Measurements from ENCODE around the gene MALRD1.

MALRD1 gene

GRCh38 chr10:19048489-19048888, at the start of gene MALRD1:
Gene MALRD1, plus strand, starts transcription at chr10:19048801. Its CDS starts 138 bp downstream, at chr10:19048939.
- DNase-seq (ENCODE audit: low spot score): no peak

- DNase-seq (ENCODE audit: low spot score): no peak
Measured at GRCh38 chr10:19003341-19003740, 45.3 kb upstream of the MALRD1 start.

- no peak for DNase-seq (ENCODE audit: low spot score)
Measured at GRCh38 chr10:19012111-19012510, 36.5 kb upstream of the MALRD1 start.

GRCh38 chr10:19014034-19014433, 34.6 kb upstream of the MALRD1 start:
- no peak for DNase-seq (ENCODE audit: low spot score)

- no peak for DNase-seq (ENCODE audit: low spot score)
Measured at GRCh38 chr10:19014498-19014897, 34.1 kb upstream of the MALRD1 start.

GRCh38 chr10:19017116-19017890, 31.3 kb upstream of the MALRD1 start:
- DNase-seq (ENCODE audit: low spot score): no peak

- DNase-seq (ENCODE audit: low spot score): no peak
Measured at GRCh38 chr10:19021162-19021561, 27.4 kb upstream of the MALRD1 start.

- DNase-seq (ENCODE audit: low spot score): no peak
Measured at GRCh38 chr10:19024611-19025010, 24.0 kb upstream of the MALRD1 start.

- no peak for DNase-seq (ENCODE audit: low spot score)
Measured at GRCh38 chr10:19031763-19032162, 16.8 kb upstream of the MALRD1 start.

- no peak for DNase-seq (ENCODE audit: low spot score)
Measured at GRCh38 chr10:19033741-19034140, 14.9 kb upstream of the MALRD1 start.

GRCh38 chr10:19041171-19041570, 7.4 kb upstream of the MALRD1 start:
- DNase-seq (ENCODE audit: low spot score): no peak

- DNase-seq (ENCODE audit: low spot score): no peak
Measured at GRCh38 chr10:19043431-19043830, 5.2 kb upstream of the MALRD1 start.

GRCh38 chr10:19046679-19047078, 1.9 kb upstream of the MALRD1 start:
- no peak for DNase-seq (ENCODE audit: low spot score)

GRCh38 chr10:19048891-19049290, 290 bp downstream of the MALRD1 start:
- DNase-seq (ENCODE audit: low spot score): no peak

- no peak for DNase-seq (ENCODE audit: low spot score)
Measured at GRCh38 chr10:19049567-19049966, 966 bp downstream of the MALRD1 start.

GRCh38 chr10:19054289-19054835, 5.8 kb downstream of the MALRD1 start:
- no peak for DNase-seq (ENCODE audit: low spot score)

GRCh38 chr10:19058046-19058445, 9.4 kb downstream of the MALRD1 start:
- DNase-seq (ENCODE audit: low spot score): no peak

GRCh38 chr10:19063986-19064385, 15.4 kb downstream of the MALRD1 start:
- DNase-seq (ENCODE audit: low spot score): no peak

GRCh38 chr10:19071946-19072345, 23.3 kb downstream of the MALRD1 start:
- DNase-seq (ENCODE audit: low spot score): no peak

GRCh38 chr10:19077276-19077675, 28.7 kb downstream of the MALRD1 start:
- no peak for DNase-seq (ENCODE audit: low spot score)

- no peak for DNase-seq (ENCODE audit: low spot score)
Measured at GRCh38 chr10:19096501-19097073, 48.0 kb downstream of the MALRD1 start.

- DNase-seq (ENCODE audit: low spot score): no peak
Measured at GRCh38 chr10:19097151-19097550, 48.5 kb downstream of the MALRD1 start.

GRCh38 chr10:19098803-19099202, 50.2 kb downstream of the MALRD1 start:
- DNase-seq (ENCODE audit: low spot score): no peak

- no peak for DNase-seq (ENCODE audit: low spot score)
Measured at GRCh38 chr10:19107406-19107805, 58.8 kb downstream of the MALRD1 start.
